KMS-11 (cell line): ENCODE data around the gene NBEA.
"Not testable (repeated sequence)": the region's sequence is repeated elsewhere in the genome, so short reads cannot be mapped to it uniquely, and the experiment has no call there.

Experiments used
- H2AFZ ChIP-seq: fragments of 200-600 bp; sonication (generic); 2 replicates; pipeline ENCODE4 v1.6.1; 2016; ENCODE audit warnings: antibody characterized with exemption, mixed run types, low read depth
- H3K27ac ChIP-seq: fragments of 200-600 bp; sonication (generic); 2 replicates; pipeline ENCODE4 v1.6.1; 2016; ENCODE audit warnings: mild to moderate bottlenecking, mixed run types
- H3K27me3 ChIP-seq: fragments of 200-600 bp; sonication (generic); 2 replicates; pipeline ENCODE4 v1.6.1; 2017; ENCODE audit warnings: mild to moderate bottlenecking, low read depth, mixed run types, moderate library complexity; ENCODE audit not compliant: insufficient read depth
- H3K36me3 ChIP-seq: fragments of 200-600 bp; sonication (generic); 2 replicates; pipeline ENCODE4 v1.6.1; 2017; ENCODE audit warnings: mild to moderate bottlenecking, mixed run types; ENCODE audit not compliant: insufficient read depth
- H3K4me1 ChIP-seq: fragments of 200-600 bp; sonication (generic); 2 replicates; pipeline ENCODE4 v1.6.1; 2016; ENCODE audit warnings: mild to moderate bottlenecking, low read depth, mixed run types; ENCODE audit not compliant: poor library complexity, severe bottlenecking
- H3K4me2 ChIP-seq: fragments of 200-600 bp; sonication (generic); 2 replicates; pipeline ENCODE4 v1.7.0; 2016; ENCODE audit warnings: mild to moderate bottlenecking, mixed run types
- H3K4me3 ChIP-seq: fragments of 200-600 bp; sonication (generic); IDR thresholded peaks from 2 replicates; pipeline ENCODE4 v1.6.1; 2017; ENCODE audit warnings: low read depth, low read length, mixed read lengths; ENCODE audit not compliant: insufficient read depth
- H3K79me2 ChIP-seq: fragments of 200-600 bp; sonication (generic); 2 replicates; pipeline ENCODE4 v1.6.1; 2016; ENCODE audit warnings: low read depth, mixed run types; ENCODE audit not compliant: insufficient read depth
- H3K9ac ChIP-seq: fragments of 200-600 bp; sonication (generic); 2 replicates; pipeline ENCODE4 v1.6.1; 2016; ENCODE audit warnings: mild to moderate bottlenecking, mixed run types
- H4K20me1 ChIP-seq: fragments of 200-600 bp; sonication (generic); 2 replicates; pipeline ENCODE4 v1.6.1; 2016; ENCODE audit warnings: mild to moderate bottlenecking, mixed run types; ENCODE audit not compliant: insufficient read depth
- CTCF ChIP-seq: fragments of 200-600 bp; sonication (generic); conservative IDR thresholded peaks from 2 replicates; pipeline ENCODE4 v1.6.1; 2017; ENCODE audit warnings: low read depth, mild to moderate bottlenecking, antibody characterized with exemption, low read length, moderate library complexity, mixed read lengths

The NBEA gene

GRCh38 chr13:35093356-35093755 lies 151.3 kb downstream of the NBEA start:
- Histone ChIP-seq H2AFZ (no peak overlapping the region), H4K20me1 (no peaks in the 10 kb centered on the region), H3K79me2 (no peaks in the 10 kb centered on the region), H3K4me1 (no peaks in the 10 kb centered on the region), H3K4me2 (no peak overlapping the region), H3K27ac (no peak overlapping the region), H3K9ac (no peak overlapping the region), H3K27me3 (no peaks in the 10 kb centered on the region), H3K36me3 (no peaks in the 10 kb centered on the region), H3K4me3 (no peak overlapping the region)
- TF ChIP-seq CTCF, result no peak

- not testable (repeated sequence) for H3K36me3 ChIP-seq, H3K9ac ChIP-seq, H3K4me1 ChIP-seq, H3K4me3 ChIP-seq, H4K20me1 ChIP-seq, H2AFZ ChIP-seq, H3K27me3 ChIP-seq, H3K27ac ChIP-seq, H3K79me2 ChIP-seq, H3K4me2 ChIP-seq
These were observed 164.7 kb downstream of the NBEA start for GRCh38 chr13:35106771-35107170.

- no peaks in the 10 kb centered on the region for H3K27me3 ChIP-seq
- H3K79me2 ChIP-seq, result no peaks in the 10 kb centered on the region
- TF ChIP-seq CTCF, result no peak
- no peaks in the 10 kb centered on the region for H4K20me1 ChIP-seq
- no peak overlapping the region for H3K27ac ChIP-seq
- no peak overlapping the region for H2AFZ ChIP-seq
- no peak overlapping the region for H3K4me2 ChIP-seq
- H3K4me3 ChIP-seq, result no peak overlapping the region
- no peak overlapping the region for H3K9ac ChIP-seq
- no peaks in the 10 kb centered on the region for H3K4me1 ChIP-seq
- H3K36me3 ChIP-seq, result no peaks in the 10 kb centered on the region
These were observed 165.5 kb downstream of the NBEA start for GRCh38 chr13:35107535-35107934.

- H3K79me2 ChIP-seq, H3K36me3 ChIP-seq, H3K4me3 ChIP-seq, H3K9ac ChIP-seq, H3K4me1 ChIP-seq, H3K27ac ChIP-seq, H3K27me3 ChIP-seq, H2AFZ ChIP-seq, H3K4me2 ChIP-seq, H4K20me1 ChIP-seq: not testable (repeated sequence)
These were observed 171.5 kb downstream of the NBEA start for GRCh38 chr13:35113612-35114011.

- Histone ChIP-seq H3K4me2 (no peak overlapping the region), H4K20me1 (no peaks in the 10 kb centered on the region), H3K36me3 (no peaks in the 10 kb centered on the region), H3K27ac (no peak overlapping the region), H3K4me3 (no peak overlapping the region), H3K9ac (no peak overlapping the region), H2AFZ (no peak overlapping the region), H3K4me1 (no peaks in the 10 kb centered on the region), H3K27me3 (no peaks in the 10 kb centered on the region), H3K79me2 (no peaks in the 10 kb centered on the region)
- TF ChIP-seq CTCF, result no peak
These were observed 185.4 kb downstream of the NBEA start for GRCh38 chr13:35127466-35127865.
